Progenitor cell of endocrine pancreas (in vitro differentiated cells): ENCODE measurements around the gene FOXJ2. TPM values are rescaled to one million over a fixed set of nuclear protein-coding genes. Genes with fewer than 3 reads are reported as not detected.

ENCODE experiments used
- DNase-seq: peaks from one replicate; pipeline ENCODE4 v3.0.0; 2021; ENCODE audit warnings: low spot score; ENCODE audit not compliant: unreplicated experiment
- H3K27ac Mint-ChIP-seq: 2 replicates; pipeline ENCODE4 v1.8.0; 2021; ENCODE audit warnings: mild to moderate bottlenecking, moderate library complexity, mixed read lengths
- H3K27me3 Mint-ChIP-seq: 2 replicates; pipeline ENCODE4 v1.8.0; 2021; ENCODE audit warnings: mixed read lengths
- H3K36me3 Mint-ChIP-seq: 2 replicates; pipeline ENCODE4 v1.8.0; 2022; ENCODE audit warnings: mixed read lengths; ENCODE audit not compliant: insufficient read depth
- H3K4me1 Mint-ChIP-seq: 2 replicates; pipeline ENCODE4 v1.8.0; 2021; ENCODE audit warnings: low read depth, mixed read lengths
- H3K4me3 Mint-ChIP-seq: 2 replicates; pipeline ENCODE4 v1.8.0; 2021; ENCODE audit warnings: low read depth, mild to moderate bottlenecking, moderate library complexity, mixed read lengths
- H3K9me3 Mint-ChIP-seq: 2 replicates; pipeline ENCODE4 v1.8.0; 2021; ENCODE audit warnings: low read depth, mixed read lengths
- total RNA-seq: library from RNA; stranded (reverse); gene quantifications from 2 replicates; pipeline ENCODE4 v1.2.1, GENCODE V29; 2021
- TF ChIP-seq, protein P1 (sequence below): fragments of 200-600 bp; sonication (generic); IDR thresholded peaks from one replicate; pipeline ENCODE4 v1.5.0; 2021; ENCODE audit warnings: antibody characterized with exemption, mild to moderate bottlenecking; ENCODE audit not compliant: unreplicated experiment

Gene FOXJ2
- total RNA-seq, 1 donor from 2014 or later: 20.8 TPM

DNA sequence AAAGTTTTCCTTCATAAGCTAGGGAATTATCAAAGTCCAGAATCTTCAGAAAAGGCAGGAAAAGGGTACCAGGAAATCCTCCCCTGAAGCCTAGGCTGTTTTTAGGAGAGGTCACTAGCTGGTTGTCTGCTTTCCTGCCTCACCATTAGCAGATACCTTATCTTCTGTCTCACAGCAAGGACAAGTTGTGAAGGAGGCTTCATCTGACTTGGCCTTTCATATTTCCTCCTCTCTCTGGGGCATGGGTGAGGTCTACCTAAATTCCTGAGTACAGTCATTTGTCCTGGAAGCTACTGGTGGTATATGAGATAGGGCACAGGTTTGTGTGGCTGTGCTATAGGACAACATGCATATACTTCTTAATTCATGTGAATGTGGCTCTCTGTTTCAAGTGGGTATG, 2.3 kb downstream of the FOXJ2 start:
- no peaks in the 10 kb centered on the region for H3K27me3 Mint-ChIP-seq
- H3K27ac Mint-ChIP-seq: no peak overlapping the region
- no peaks in the 10 kb centered on the region for H3K9me3 Mint-ChIP-seq
- TF ChIP-seq, protein P1, sequence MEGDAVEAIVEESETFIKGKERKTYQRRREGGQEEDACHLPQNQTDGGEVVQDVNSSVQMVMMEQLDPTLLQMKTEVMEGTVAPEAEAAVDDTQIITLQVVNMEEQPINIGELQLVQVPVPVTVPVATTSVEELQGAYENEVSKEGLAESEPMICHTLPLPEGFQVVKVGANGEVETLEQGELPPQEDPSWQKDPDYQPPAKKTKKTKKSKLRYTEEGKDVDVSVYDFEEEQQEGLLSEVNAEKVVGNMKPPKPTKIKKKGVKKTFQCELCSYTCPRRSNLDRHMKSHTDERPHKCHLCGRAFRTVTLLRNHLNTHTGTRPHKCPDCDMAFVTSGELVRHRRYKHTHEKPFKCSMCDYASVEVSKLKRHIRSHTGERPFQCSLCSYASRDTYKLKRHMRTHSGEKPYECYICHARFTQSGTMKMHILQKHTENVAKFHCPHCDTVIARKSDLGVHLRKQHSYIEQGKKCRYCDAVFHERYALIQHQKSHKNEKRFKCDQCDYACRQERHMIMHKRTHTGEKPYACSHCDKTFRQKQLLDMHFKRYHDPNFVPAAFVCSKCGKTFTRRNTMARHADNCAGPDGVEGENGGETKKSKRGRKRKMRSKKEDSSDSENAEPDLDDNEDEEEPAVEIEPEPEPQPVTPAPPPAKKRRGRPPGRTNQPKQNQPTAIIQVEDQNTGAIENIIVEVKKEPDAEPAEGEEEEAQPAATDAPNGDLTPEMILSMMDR: no peak
- peaks cover 2% of the 10 kb centered on the region for H3K36me3 Mint-ChIP-seq
- peaks cover 35% of the 10 kb centered on the region for H3K4me1 Mint-ChIP-seq
- peak overlapping the region; percentile 82 for H3K4me3 Mint-ChIP-seq
- no peak for DNase-seq

DNA sequence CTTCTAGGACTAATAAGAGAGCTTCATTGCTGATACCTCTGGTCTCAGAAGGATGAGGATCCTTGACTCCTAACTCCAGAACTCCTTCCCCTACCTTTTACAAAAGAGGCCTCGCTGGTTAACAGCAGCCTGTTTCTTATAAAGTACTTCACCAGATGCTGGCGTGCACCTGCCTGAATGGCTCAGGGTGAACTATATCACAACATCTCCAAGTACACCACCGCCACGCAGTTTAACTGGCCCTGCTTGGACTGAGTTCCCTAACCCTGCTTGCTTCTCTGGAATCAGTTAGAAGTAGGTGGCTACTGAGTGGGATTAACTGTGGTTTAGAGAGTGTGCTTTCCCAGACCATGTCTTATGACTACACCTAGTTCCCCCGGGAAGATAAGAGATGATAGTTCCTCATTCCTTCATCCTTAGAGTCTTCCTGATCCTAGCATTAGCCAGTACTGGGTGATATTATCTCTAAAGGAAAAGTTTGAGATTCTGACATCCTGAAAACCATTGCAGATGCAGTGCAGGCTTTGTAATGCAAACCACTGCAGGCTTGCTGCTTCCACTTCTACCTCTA, 3.0 kb downstream of the FOXJ2 start:
- Mint-ChIP-seq H3K9me3 (no peaks in the 10 kb centered on the region), H3K27me3 (no peaks in the 10 kb centered on the region), H3K4me1 (peaks cover 35% of the 10 kb centered on the region), H3K4me3 (no peak overlapping the region), H3K27ac (peak overlapping the region; percentile 2), H3K36me3 (peaks cover 2% of the 10 kb centered on the region)
- DNase-seq: no peak
- TF ChIP-seq, protein P1: no peak

DNA sequence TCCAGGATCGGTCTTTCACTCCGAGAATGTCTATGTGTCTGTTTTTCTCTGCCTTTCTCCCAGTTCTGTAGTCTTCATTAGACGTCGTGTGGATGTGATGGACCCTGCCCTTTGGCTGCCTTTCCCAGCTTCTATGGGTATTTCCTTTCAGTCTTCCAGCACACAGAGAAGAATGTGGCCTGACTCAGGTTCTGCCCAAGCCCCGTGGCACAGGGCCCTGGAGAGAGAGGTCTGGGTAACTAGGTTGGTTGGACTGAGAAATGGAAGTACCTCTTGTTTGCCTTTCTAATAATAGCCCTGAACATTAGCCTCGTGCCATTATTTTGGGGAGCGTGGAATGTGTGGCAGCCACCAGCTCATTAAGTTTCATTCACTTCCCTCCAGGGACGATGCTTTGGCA, 3.8 kb downstream of the FOXJ2 start:
- DNase-seq: no peak
- H3K4me1 Mint-ChIP-seq: peaks cover 35% of the 10 kb centered on the region
- TF ChIP-seq, protein P1: no peak
- H3K27ac Mint-ChIP-seq: no peak overlapping the region
- H3K27me3 Mint-ChIP-seq: no peaks in the 10 kb centered on the region
- H3K4me3 Mint-ChIP-seq: no peak overlapping the region
- no peaks in the 10 kb centered on the region for H3K9me3 Mint-ChIP-seq
- peaks cover 5% of the 10 kb centered on the region for H3K36me3 Mint-ChIP-seq

DNA sequence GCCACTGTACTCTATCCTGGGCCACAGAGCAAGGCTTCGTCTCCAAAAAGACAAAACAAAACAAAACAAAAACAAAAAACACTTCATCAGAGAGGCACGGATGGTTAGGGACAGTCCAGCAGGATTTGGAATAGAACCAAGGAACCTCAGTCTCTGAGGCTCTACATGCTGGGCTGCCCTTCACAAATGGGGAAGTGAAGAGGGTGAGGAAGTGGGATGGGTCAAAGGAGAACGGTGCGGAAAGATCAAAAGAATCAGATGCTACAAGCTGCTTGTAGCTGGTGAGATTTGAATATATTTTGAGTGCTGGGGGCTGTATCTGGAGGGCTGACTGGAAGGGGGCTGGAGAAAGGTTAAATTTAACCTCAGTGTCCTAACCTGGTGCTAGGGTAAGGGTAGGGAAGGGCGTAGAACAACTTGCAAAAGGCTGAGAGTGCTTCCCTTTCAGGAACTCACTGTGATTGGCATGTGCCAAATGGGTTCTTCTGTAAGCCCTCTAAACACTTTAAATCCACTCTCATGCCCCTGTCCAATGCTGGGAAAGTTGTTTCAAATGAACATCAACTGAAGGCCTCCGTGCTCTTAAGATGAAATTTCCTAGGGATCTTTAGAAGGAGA, 4.6 kb downstream of the FOXJ2 start:
- TF ChIP-seq, protein P1: no peak
- Mint-ChIP-seq H3K36me3 (peaks cover 7% of the 10 kb centered on the region), H3K9me3 (no peaks in the 10 kb centered on the region), H3K4me1 (peaks cover 35% of the 10 kb centered on the region), H3K27me3 (no peaks in the 10 kb centered on the region), H3K4me3 (no peak overlapping the region), H3K27ac (no peak overlapping the region)
- no peak for DNase-seq

DNA sequence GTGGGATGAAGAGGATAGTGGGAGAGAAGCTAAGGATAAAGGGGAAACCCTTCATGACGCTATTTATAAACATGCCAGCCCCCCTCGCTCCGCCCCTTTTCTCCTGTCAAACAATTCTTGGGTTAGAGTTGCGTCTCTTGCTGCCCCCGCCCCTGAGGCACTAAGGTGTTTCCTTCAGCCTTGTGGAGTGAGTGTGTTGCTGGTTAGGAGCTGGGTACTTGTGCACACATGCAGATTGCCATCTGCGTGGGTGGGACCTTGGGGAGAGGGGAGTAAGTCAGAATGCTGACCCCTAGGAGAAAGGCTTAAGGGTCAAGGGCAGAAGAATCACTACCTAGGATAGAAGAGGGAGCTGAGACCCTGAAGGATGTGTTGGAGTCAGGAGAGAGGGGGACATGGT, 5.4 kb downstream of the FOXJ2 start:
- Mint-ChIP-seq H3K4me3 (no peak overlapping the region), H3K27ac (no peak overlapping the region), H3K27me3 (no peaks in the 10 kb centered on the region), H3K9me3 (no peaks in the 10 kb centered on the region), H3K4me1 (peaks cover 35% of the 10 kb centered on the region), H3K36me3 (peaks cover 10% of the 10 kb centered on the region)
- no peak for DNase-seq
- TF ChIP-seq, protein P1: no peak
